ENCODE results near the gene EXOG. TPM values are rescaled to one million over a fixed set of nuclear protein-coding genes. Genes with fewer than 3 reads are reported as not detected.
A peak's percentile ranks its signal among the peaks of the same experiment; 100 is the strongest.

The EXOG gene
- polyA plus RNA-seq, 3 donors = 1.6 to 5.4 (median 2.4) TPM

GRCh38 chr3:38454884-38455638, 41.1 kb upstream of the EXOG start:
- no peak overlapping the region for H3K27ac ChIP-seq (ENCODE audit: low read depth in 1 of 2, low read length in 2 of 2)
- Mint-ChIP-seq H3K4me3 (peak overlapping the region; percentile 91 to 98), H3K9me3 (peaks cover 7 to 22% (median 14%) of the 10 kb centered on the region in 7 donors), H3K36me3 (peaks cover 0 to 3% of the 10 kb centered on the region in 2 donors), H3K4me1 (peaks cover 20% of the 10 kb centered on the region), H3K27me3 (ENCODE audit: low read depth in 3 of 3) (peaks cover 42 to 50% (median 47%) of the 10 kb centered on the region in 3 donors), H3K27ac (no peak overlapping the region)
- H3K9me3 ChIP-seq (replicated peaks in 1 of 2; ENCODE audit: control insufficient read depth in 1 of 2, insufficient read depth in 1 of 2, low read length in 2 of 2) = peaks cover 3 to 8% of the 10 kb centered on the region in 2 donors
- no peaks in the 10 kb centered on the region for H4K20me1 ChIP-seq (ENCODE audit: insufficient read depth, low read length)
- under 1% methylated on average over 48 of the region's 72 CpGs for WGBS (ENCODE audit: insufficient coverage)
- H3K4me1 ChIP-seq (ENCODE audit: control insufficient read depth in 1 of 2, insufficient read depth in 2 of 2, low read length in 2 of 2) = peaks cover 20 to 29% of the 10 kb centered on the region in 2 donors
- no peak for TF ChIP-seq CTCF (IDR thresholded peaks at IDR 0.05)
- H3K4me3 ChIP-seq (replicated peaks in 1 of 3; ENCODE audit: low read depth in 2 of 3, low read length in 3 of 3) = peak overlapping the region; percentile 32 to 78 (median 41)
- H2AFZ ChIP-seq (ENCODE audit: insufficient read depth, low read depth, low read length, poor library complexity, severe bottlenecking) = peak overlapping the region; percentile 72
- H3K36me3 ChIP-seq (replicated peaks in 1 of 2; ENCODE audit: control insufficient read depth in 1 of 2, insufficient read depth in 2 of 2, low read length in 2 of 2) = no peaks in the 10 kb centered on the region
- peak overlapping the region; percentile 91 for H3K4me2 ChIP-seq (replicated peaks; ENCODE audit: extremely low read depth, low read length, poor library complexity, severe bottlenecking)
- peaks cover 34 to 45% of the 10 kb centered on the region in 2 donors for H3K27me3 ChIP-seq (ENCODE audit: control insufficient read depth in 2 of 2, insufficient read depth in 2 of 2, low read length in 2 of 2)
- H3K79me2 ChIP-seq (ENCODE audit: insufficient read depth, low read length) = no peaks in the 10 kb centered on the region
- intact Hi-C loops (cut with micrococcal nuclease) = no loop called here
- DNase-seq = no peak
- H3K9ac ChIP-seq (ENCODE audit: insufficient read depth, low read length, poor library complexity, severe bottlenecking) = peak overlapping the region; percentile 12

- Histone ChIP-seq H3K4me1 (ENCODE audit: control insufficient read depth in 1 of 2, insufficient read depth in 2 of 2, low read length in 2 of 2) (peaks cover 20 to 29% of the 10 kb centered on the region in 2 donors), H2AFZ (ENCODE audit: insufficient read depth, low read depth, low read length, poor library complexity, severe bottlenecking) (peak overlapping the region; percentile 72), H3K4me3 (replicated peaks in 1 of 3; ENCODE audit: low read depth in 2 of 3, low read length in 3 of 3) (peak overlapping the region; percentile 32 to 78 (median 41)), H3K27ac (ENCODE audit: low read depth in 1 of 2, low read length in 2 of 2) (no peak overlapping the region), H3K9ac (ENCODE audit: insufficient read depth, low read length, poor library complexity, severe bottlenecking) (no peak overlapping the region), H3K4me2 (replicated peaks; ENCODE audit: extremely low read depth, low read length, poor library complexity, severe bottlenecking) (peak overlapping the region; percentile 91), H3K79me2 (ENCODE audit: insufficient read depth, low read length) (no peaks in the 10 kb centered on the region), H3K9me3 (replicated peaks in 1 of 2; ENCODE audit: control insufficient read depth in 1 of 2, insufficient read depth in 1 of 2, low read length in 2 of 2) (peaks cover 1 to 6% of the 10 kb centered on the region in 2 donors), H3K36me3 (replicated peaks in 1 of 2; ENCODE audit: control insufficient read depth in 1 of 2, insufficient read depth in 2 of 2, low read length in 2 of 2) (no peaks in the 10 kb centered on the region), H4K20me1 (ENCODE audit: insufficient read depth, low read length) (no peaks in the 10 kb centered on the region), H3K27me3 (ENCODE audit: control insufficient read depth in 2 of 2, insufficient read depth in 2 of 2, low read length in 2 of 2) (peaks cover 34 to 45% of the 10 kb centered on the region in 2 donors)
- peaks cover 42 to 50% (median 43%) of the 10 kb centered on the region in 3 donors for H3K27me3 Mint-ChIP-seq (ENCODE audit: low read depth in 3 of 3)
- no peak for TF ChIP-seq CTCF (IDR thresholded peaks at IDR 0.05)
- no peak overlapping the region for H3K27ac Mint-ChIP-seq
- H3K36me3 Mint-ChIP-seq = peaks cover 0 to 3% of the 10 kb centered on the region in 2 donors
- peaks cover 20% of the 10 kb centered on the region for H3K4me1 Mint-ChIP-seq
- intact Hi-C loops (cut with micrococcal nuclease) = no loop called here
- H3K9me3 Mint-ChIP-seq = peaks cover 1 to 17% (median 10%) of the 10 kb centered on the region in 7 donors
- DNase-seq = no peak
- peak overlapping the region; percentile 85 to 98 for H3K4me3 Mint-ChIP-seq
- 5% methylated on average over 14 of the region's 15 CpGs for WGBS (ENCODE audit: insufficient coverage)
These were observed 40.3 kb upstream of the EXOG start for GRCh38 chr3:38455639-38456430.
